Glutamatergic neuron (in vitro differentiated cells): ENCODE measurements around the gene VPS13C. TPM values are rescaled to one million over a fixed set of nuclear protein-coding genes. Genes with fewer than 3 reads are reported as not detected.

Experiments used
- DNase-seq: peaks from one replicate; pipeline ENCODE4 v3.0.0; 2022
- H3K27ac Mint-ChIP-seq: one replicate; pipeline ENCODE4 v1.8.0; 2020; ENCODE audit warnings: mild to moderate bottlenecking, mixed read lengths, inconsistent platforms; ENCODE audit not compliant: unreplicated experiment
- H3K27me3 Mint-ChIP-seq: one replicate; pipeline ENCODE4 v1.8.0; 2020; ENCODE audit warnings: mild to moderate bottlenecking, moderate library complexity, mixed read lengths, inconsistent platforms; ENCODE audit not compliant: unreplicated experiment
- H3K36me3 Mint-ChIP-seq: one replicate; pipeline ENCODE4 v1.8.0; 2020; ENCODE audit warnings: mild to moderate bottlenecking, mixed read lengths, inconsistent platforms; ENCODE audit not compliant: unreplicated experiment
- H3K4me1 Mint-ChIP-seq: one replicate; pipeline ENCODE4 v1.8.0; 2020; ENCODE audit warnings: mild to moderate bottlenecking, low read depth, mixed read lengths, inconsistent platforms; ENCODE audit not compliant: unreplicated experiment
- H3K4me3 Mint-ChIP-seq: one replicate; pipeline ENCODE4 v1.8.0; 2020; ENCODE audit warnings: mild to moderate bottlenecking, mixed read lengths, inconsistent platforms; ENCODE audit not compliant: unreplicated experiment
- H3K9me3 Mint-ChIP-seq: one replicate; pipeline ENCODE4 v1.8.0; 2020; ENCODE audit warnings: mild to moderate bottlenecking, moderate library complexity, mixed read lengths, inconsistent platforms; ENCODE audit not compliant: unreplicated experiment
- CTCF ChIP-seq: fragments of 200-600 bp; sonication (generic); IDR thresholded peaks from one replicate; pipeline ENCODE4 v1.5.0; 2021; ENCODE audit not compliant: partially characterized antibody, unreplicated experiment
- total RNA-seq: library from RNA; stranded (reverse); fragmentation: NEBNext Ultra II Directional; extraction: Animal tissue kit (Norgen Biotek cat#: 25700); gene quantifications from one replicate; pipeline ENCODE4 v1.2.1, GENCODE V29; 2021; ENCODE audit not compliant: unreplicated experiment

Gene VPS13C
- total RNA-seq, 1 donor from 2014 or later, result 93.8 TPM

GRCh38 chr15:62047282-62047827 lies 12.9 kb downstream of the VPS13C start:
- no peak overlapping the region for H3K27ac Mint-ChIP-seq
- no peaks in the 10 kb centered on the region for H3K27me3 Mint-ChIP-seq
- no peak overlapping the region for H3K4me3 Mint-ChIP-seq
- TF ChIP-seq CTCF, result no peak
- peaks cover 2% of the 10 kb centered on the region for H3K4me1 Mint-ChIP-seq
- H3K9me3 Mint-ChIP-seq, result no peaks in the 10 kb centered on the region
- DNase-seq, result no peak
- H3K36me3 Mint-ChIP-seq, result no peaks in the 10 kb centered on the region

GRCh38 chr15:62046078-62046743 lies 14.0 kb downstream of the VPS13C start:
- no peak for DNase-seq
- Mint-ChIP-seq H3K27me3 (no peaks in the 10 kb centered on the region), H3K36me3 (no peaks in the 10 kb centered on the region), H3K4me3 (no peak overlapping the region), H3K9me3 (no peaks in the 10 kb centered on the region), H3K27ac (no peak overlapping the region), H3K4me1 (no peaks in the 10 kb centered on the region)
- no peak for TF ChIP-seq CTCF

- Mint-ChIP-seq H3K4me3 (no peak overlapping the region), H3K27me3 (no peaks in the 10 kb centered on the region), H3K36me3 (peaks cover 8% of the 10 kb centered on the region), H3K9me3 (no peaks in the 10 kb centered on the region), H3K4me1 (no peaks in the 10 kb centered on the region), H3K27ac (no peak overlapping the region)
- DNase-seq, result no peak
- TF ChIP-seq CTCF, result no peak
Observed at GRCh38 chr15:62035256-62035924, 24.9 kb downstream of the VPS13C start.

GRCh38 chr15:62027916-62028315 lies 32.3 kb downstream of the VPS13C start:
- no peak overlapping the region for H3K27ac Mint-ChIP-seq
- no peak overlapping the region for H3K4me3 Mint-ChIP-seq
- no peak for TF ChIP-seq CTCF
- H3K27me3 Mint-ChIP-seq, result no peaks in the 10 kb centered on the region
- no peaks in the 10 kb centered on the region for H3K4me1 Mint-ChIP-seq
- no peak for DNase-seq
- no peaks in the 10 kb centered on the region for H3K36me3 Mint-ChIP-seq
- H3K9me3 Mint-ChIP-seq, result no peaks in the 10 kb centered on the region

GRCh38 chr15:62027263-62027565 lies 33.0 kb downstream of the VPS13C start:
- no peak for TF ChIP-seq CTCF
- Mint-ChIP-seq H3K36me3 (no peaks in the 10 kb centered on the region), H3K9me3 (no peaks in the 10 kb centered on the region), H3K27me3 (no peaks in the 10 kb centered on the region), H3K4me3 (no peak overlapping the region), H3K27ac (no peak overlapping the region), H3K4me1 (no peaks in the 10 kb centered on the region)
- no peak for DNase-seq
